HFFc6 (cell line): ENCODE data around the gene TNKS1BP1. TPM values are rescaled to one million over a fixed set of nuclear protein-coding genes. Genes with fewer than 3 reads are reported as not detected.

Experiments
- DNase-seq: peaks from one replicate; pipeline ENCODE4 v3.0.0-alpha.2; 2018
- H3K27ac Mint-ChIP-seq: 2 replicates; pipeline ENCODE4 v1.8.0; 2020; ENCODE audit warnings: mild to moderate bottlenecking, mixed read lengths
- H3K27me3 Mint-ChIP-seq: 2 replicates; pipeline ENCODE4 v1.8.0; 2021; ENCODE audit warnings: mild to moderate bottlenecking, moderate library complexity, mixed read lengths; ENCODE audit not compliant: insufficient read depth
- H3K36me3 Mint-ChIP-seq: 2 replicates; pipeline ENCODE4 v1.8.0; 2021; ENCODE audit warnings: low read depth, mixed read lengths
- H3K4me1 Mint-ChIP-seq: 2 replicates; pipeline ENCODE4 v1.8.0; 2020; ENCODE audit warnings: low read depth, mixed read lengths
- H3K4me3 Mint-ChIP-seq: 2 replicates; pipeline ENCODE4 v1.8.0; 2020; ENCODE audit warnings: mild to moderate bottlenecking, moderate library complexity, mixed read lengths
- H3K9me3 Mint-ChIP-seq: 2 replicates; pipeline ENCODE4 v1.8.0; 2020; ENCODE audit warnings: mild to moderate bottlenecking, mixed read lengths
- CTCF ChIP-seq: fragments of 200-600 bp; sonication (generic); IDR thresholded peaks from 2 replicates; pipeline ENCODE4 v1.5.0; 2021; ENCODE audit warnings: antibody characterized with exemption, mild to moderate bottlenecking
- total RNA-seq, 6 experiments: library from RNA; stranded (reverse); fragmentation: NEBNext Ultra II Directional; extraction: Animal tissue kit (Norgen Biotek cat#: 25700); gene quantifications; 2 replicates in 1 of 6; 3 replicates in 5 of 6; pipeline ENCODE4 v1.2.3, GENCODE V29; 2021

Gene TNKS1BP1
- total RNA-seq, 6 experiments from 2014 or later, result 118 to 134 (median 123) TPM

GRCh38 chr11:57277845-57278720, 46.7 kb downstream of the TNKS1BP1 start:
- Mint-ChIP-seq H3K9me3 (peaks cover 10% of the 10 kb centered on the region), H3K27ac (peak overlapping the region; percentile 89), H3K4me3 (peak overlapping the region; percentile 61), H3K27me3 (peaks cover 2% of the 10 kb centered on the region), H3K36me3 (peaks cover 23% of the 10 kb centered on the region), H3K4me1 (peaks cover 72% of the 10 kb centered on the region)
- peak; percentile 90 for TF ChIP-seq CTCF
- peak; percentile 74 for DNase-seq

GRCh38 chr11:57276971-57277675, 47.6 kb downstream of the TNKS1BP1 start:
- H3K27ac Mint-ChIP-seq, result no peak overlapping the region
- TF ChIP-seq CTCF, result no peak
- H3K27me3 Mint-ChIP-seq, result no peaks in the 10 kb centered on the region; the same call in 1 of the 2 replicates
- no peak for DNase-seq
- H3K4me3 Mint-ChIP-seq, result peak overlapping the region; percentile 61; the same call in 1 of the 2 replicates
- H3K4me1 Mint-ChIP-seq, result peaks cover 69% of the 10 kb centered on the region
- peaks cover 14% of the 10 kb centered on the region for H3K9me3 Mint-ChIP-seq
- peaks cover 23% of the 10 kb centered on the region for H3K36me3 Mint-ChIP-seq

- Mint-ChIP-seq H3K36me3 (peaks cover 19% of the 10 kb centered on the region), H3K27ac (no peak overlapping the region), H3K27me3 (no peaks in the 10 kb centered on the region; the same call in 1 of the 2 replicates), H3K9me3 (peaks cover 14% of the 10 kb centered on the region), H3K4me3 (no peak overlapping the region), H3K4me1 (peaks cover 64% of the 10 kb centered on the region)
- no peak for TF ChIP-seq CTCF
- no peak for DNase-seq
Measured at GRCh38 chr11:57276169-57276970, 48.4 kb downstream of the TNKS1BP1 start.

DNA sequence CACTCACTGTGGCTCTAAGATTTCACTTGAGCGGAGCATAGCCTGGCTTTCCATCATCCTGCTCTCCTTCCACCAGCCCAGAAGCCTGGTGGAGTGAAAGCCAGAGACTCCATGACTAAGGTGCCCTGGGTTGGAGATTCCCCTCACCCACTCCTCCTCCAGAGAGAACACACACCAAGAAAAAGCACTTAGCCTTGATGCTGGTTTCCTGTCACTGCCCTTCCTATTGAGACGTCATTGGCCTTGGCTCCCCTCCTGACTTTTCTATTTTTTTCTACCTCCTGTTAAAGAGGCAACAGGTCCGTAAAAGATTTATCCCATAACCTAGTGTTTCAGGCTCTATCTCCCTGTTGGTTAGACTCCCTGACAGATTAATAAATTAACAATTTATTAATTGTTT, 49.2 kb downstream of the TNKS1BP1 start:
- no peak for DNase-seq
- Mint-ChIP-seq H3K36me3 (peaks cover 17% of the 10 kb centered on the region), H3K4me3 (no peak overlapping the region), H3K27me3 (peaks cover 2% of the 10 kb centered on the region), H3K4me1 (peaks cover 59% of the 10 kb centered on the region), H3K9me3 (peaks cover 14% of the 10 kb centered on the region), H3K27ac (no peak overlapping the region)
- TF ChIP-seq CTCF, result no peak

DNA sequence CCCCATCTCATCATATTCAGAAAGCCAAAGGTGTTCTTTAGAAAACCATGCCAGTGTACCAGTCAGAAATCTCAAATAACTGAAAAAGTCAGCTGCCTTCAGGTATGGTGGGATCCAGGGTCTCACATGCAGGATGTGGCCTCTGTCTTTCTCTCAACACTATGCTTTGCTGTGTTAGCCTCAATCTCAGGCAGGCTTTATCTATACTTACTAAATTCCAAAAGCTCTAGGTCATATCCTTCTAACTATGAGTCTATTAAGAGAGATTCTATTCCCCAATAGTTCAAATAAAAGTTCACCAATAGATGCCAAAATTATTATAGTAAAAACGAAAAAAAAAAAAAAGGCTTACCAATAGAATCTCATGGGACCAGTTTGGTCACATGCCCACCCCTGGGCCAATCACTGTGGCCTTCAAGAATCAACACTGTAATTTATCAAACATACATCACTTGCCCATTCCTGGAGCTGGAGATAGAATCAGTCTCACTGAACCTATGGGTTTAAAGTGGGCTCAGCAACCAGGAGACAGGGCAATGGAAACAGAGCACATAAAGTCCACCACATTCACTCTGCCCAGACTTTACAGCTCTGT, 49.8 kb downstream of the TNKS1BP1 start:
- H3K9me3 Mint-ChIP-seq, result peaks cover 14% of the 10 kb centered on the region
- no peak for DNase-seq
- H3K4me1 Mint-ChIP-seq, result peaks cover 54% of the 10 kb centered on the region
- TF ChIP-seq CTCF, result no peak
- H3K27ac Mint-ChIP-seq, result peak overlapping the region; percentile 3; the same call in 1 of the 2 replicates
- H3K4me3 Mint-ChIP-seq, result no peak overlapping the region
- peaks cover 2% of the 10 kb centered on the region for H3K27me3 Mint-ChIP-seq
- H3K36me3 Mint-ChIP-seq, result peaks cover 17% of the 10 kb centered on the region
